Measurements from ENCODE around the gene PPP1R1B.

Gene PPP1R1B

GRCh38 chr17:39667262-39667944, 40.7 kb downstream of the PPP1R1B start:
- DNase-seq (ENCODE audit: low read depth, low spot score) = no peak

GRCh38 chr17:39667945-39668924, 41.5 kb downstream of the PPP1R1B start, which contains the start of gene PNMT:
PNMT (plus strand) TSS chr17:39668453; CDS start chr17:39668476, 23 bp downstream.
- DNase-seq (ENCODE audit: low read depth, low spot score) = no peak

- no peak for DNase-seq (ENCODE audit: low read depth, low spot score)
Observed at GRCh38 chr17:39669897-39670735, 43.4 kb downstream of the PPP1R1B start.

GRCh38 chr17:39670746-39671145, 44.0 kb downstream of the PPP1R1B start:
- no peak for DNase-seq (ENCODE audit: low read depth, low spot score)

- no peak for DNase-seq (ENCODE audit: low read depth, low spot score)
Observed at GRCh38 chr17:39671651-39672521, 45.1 kb downstream of the PPP1R1B start.

GRCh38 chr17:39672522-39673334, 46.0 kb downstream of the PPP1R1B start:
- DNase-seq (ENCODE audit: low read depth, low spot score) = no peak

- no peak for DNase-seq (ENCODE audit: low read depth, low spot score)
Observed at GRCh38 chr17:39673335-39674081, 46.8 kb downstream of the PPP1R1B start.

- DNase-seq (ENCODE audit: low read depth, low spot score) = no peak
Observed at GRCh38 chr17:39674179-39674578, 47.4 kb downstream of the PPP1R1B start.

- DNase-seq (ENCODE audit: low read depth, low spot score) = no peak
Observed at GRCh38 chr17:39674702-39675389, 48.1 kb downstream of the PPP1R1B start.

GRCh38 chr17:39675390-39676082, 48.8 kb downstream of the PPP1R1B start:
- no peak for DNase-seq (ENCODE audit: low read depth, low spot score)

GRCh38 chr17:39676198-39676819, 49.6 kb downstream of the PPP1R1B start:
- DNase-seq (ENCODE audit: low read depth, low spot score) = no peak

GRCh38 chr17:39677072-39677471, 50.3 kb downstream of the PPP1R1B start:
- DNase-seq (ENCODE audit: low read depth, low spot score) = no peak

GRCh38 chr17:39677542-39678339, 51.0 kb downstream of the PPP1R1B start:
- DNase-seq (ENCODE audit: low read depth, low spot score) = no peak

GRCh38 chr17:39678340-39679116, 51.8 kb downstream of the PPP1R1B start:
- no peak for DNase-seq (ENCODE audit: low read depth, low spot score)

- DNase-seq (ENCODE audit: low read depth, low spot score) = no peak
Observed at GRCh38 chr17:39679521-39680192, 52.9 kb downstream of the PPP1R1B start.
